Measurements from ENCODE around the gene WAC.

GRCh38 chr10:28508304-28508925, 24.5 kb upstream of the WAC start:
- TF ChIP-seq CTCF (IDR thresholded peaks at IDR 0.05) (no peak), POLR2A (IDR thresholded peaks at IDR 0.05) (no peak)

Data from thyroid gland (tissue), 4 donors.